BJ (cell line): ENCODE data around the gene EGFLAM. TPM values are rescaled to one million over a fixed set of nuclear protein-coding genes. Genes with fewer than 3 reads are reported as not detected.

Experiments used
- CTCF ChIA-PET: fragments of 350-600 bp; formaldehyde crosslinking; extraction: SDS; loops from one replicate; lab custom pipeline; 2021; ENCODE audit warnings: antibody characterized with exemption, inconsistent platforms; lab: Yijun Ruan, JAX
- POLR2A ChIA-PET: fragments of 300-600 bp; sonication (Branson Sonifier 250); formaldehyde crosslinking; extraction: SDS; loops from one replicate; lab custom pipeline; 2021; ENCODE audit warnings: antibody characterized with exemption; lab: Charles Lee
- DNase-seq: peaks from one replicate; pipeline ENCODE4 v3.0.0-alpha.2; 2011; ENCODE audit warnings: low read depth
- H3K27me3 ChIP-seq: 2 replicates; pipeline ENCODE4 v1.6.0; 2011; ENCODE audit warnings: low read length; ENCODE audit not compliant: control insufficient read depth, insufficient read depth
- H3K36me3 ChIP-seq: 2 replicates; pipeline ENCODE4 v1.5.1; 2011; ENCODE audit warnings: low read length; ENCODE audit not compliant: control insufficient read depth, insufficient read depth
- H3K4me3 ChIP-seq: 2 replicates; pipeline ENCODE4 v1.5.1; 2011; ENCODE audit warnings: low read depth, mild to moderate bottlenecking, control low read depth, low read length
- polyA plus RNA-seq: library from polyadenylated mRNA; depleted of rRNA; stranded (reverse); fragments of >200 nt; gene quantifications from 2 replicates; pipeline ENCODE4 v1.2.3, GENCODE V29; 2011
- TF ChIP-seq, protein P1 (sequence below): IDR thresholded peaks from 2 replicates; pipeline ENCODE4 v1.5.1; 2011; ENCODE audit warnings: low read depth, mild to moderate bottlenecking, control low read depth, inconsistent platforms, low read length, moderate library complexity; ENCODE audit not compliant: insufficient read depth

Gene EGFLAM
- polyA plus RNA-seq, 1 experiment = 3.9 TPM

DNA sequence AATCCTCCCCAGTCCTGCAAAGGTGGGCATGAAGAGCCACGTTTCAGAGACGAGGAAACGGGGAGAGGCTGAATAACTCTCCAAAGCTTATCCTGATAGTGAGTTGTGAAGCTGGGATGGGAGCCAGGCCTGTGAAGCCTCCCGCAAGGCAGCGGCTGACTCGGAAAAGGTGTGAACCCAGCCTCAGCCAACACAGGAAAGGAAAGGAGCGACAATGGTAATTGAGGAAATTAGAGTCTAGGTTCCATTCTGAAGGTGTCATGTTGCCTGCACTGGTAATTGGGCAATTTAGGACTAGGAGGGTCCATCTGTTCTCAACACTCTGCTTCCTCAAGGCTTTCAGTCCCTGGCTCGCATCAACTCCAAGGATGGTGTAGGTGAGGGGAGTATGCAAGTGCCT lies 214.6 kb downstream of the EGFLAM start:
- TF ChIP-seq, protein P1, sequence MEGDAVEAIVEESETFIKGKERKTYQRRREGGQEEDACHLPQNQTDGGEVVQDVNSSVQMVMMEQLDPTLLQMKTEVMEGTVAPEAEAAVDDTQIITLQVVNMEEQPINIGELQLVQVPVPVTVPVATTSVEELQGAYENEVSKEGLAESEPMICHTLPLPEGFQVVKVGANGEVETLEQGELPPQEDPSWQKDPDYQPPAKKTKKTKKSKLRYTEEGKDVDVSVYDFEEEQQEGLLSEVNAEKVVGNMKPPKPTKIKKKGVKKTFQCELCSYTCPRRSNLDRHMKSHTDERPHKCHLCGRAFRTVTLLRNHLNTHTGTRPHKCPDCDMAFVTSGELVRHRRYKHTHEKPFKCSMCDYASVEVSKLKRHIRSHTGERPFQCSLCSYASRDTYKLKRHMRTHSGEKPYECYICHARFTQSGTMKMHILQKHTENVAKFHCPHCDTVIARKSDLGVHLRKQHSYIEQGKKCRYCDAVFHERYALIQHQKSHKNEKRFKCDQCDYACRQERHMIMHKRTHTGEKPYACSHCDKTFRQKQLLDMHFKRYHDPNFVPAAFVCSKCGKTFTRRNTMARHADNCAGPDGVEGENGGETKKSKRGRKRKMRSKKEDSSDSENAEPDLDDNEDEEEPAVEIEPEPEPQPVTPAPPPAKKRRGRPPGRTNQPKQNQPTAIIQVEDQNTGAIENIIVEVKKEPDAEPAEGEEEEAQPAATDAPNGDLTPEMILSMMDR = no peak
- DNase-seq = no peak
- ChIA-PET POLR2A (no interaction called here), CTCF (no interaction called here)
- no peak overlapping the region for H3K4me3 ChIP-seq
- no peaks in the 10 kb centered on the region for H3K27me3 ChIP-seq
- H3K36me3 ChIP-seq = no peaks in the 10 kb centered on the region

DNA sequence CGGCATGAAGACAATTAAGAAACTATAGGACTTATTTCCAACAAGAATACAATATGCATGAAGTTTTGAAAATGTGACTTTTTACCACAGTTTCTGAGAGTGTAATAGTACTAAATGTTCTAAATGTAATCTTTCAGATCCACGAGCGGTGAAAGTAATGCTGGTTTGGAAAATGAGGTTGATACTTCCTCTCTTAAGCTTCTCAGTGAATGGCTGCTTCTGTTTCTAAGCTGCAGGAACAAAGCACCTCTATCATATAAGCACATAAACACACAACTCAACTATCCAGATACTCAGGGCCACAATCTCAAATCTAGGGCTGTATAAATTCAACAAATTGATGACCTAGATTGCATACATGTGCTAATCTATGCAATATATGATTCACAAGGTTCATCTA lies 219.8 kb downstream of the EGFLAM start:
- TF ChIP-seq, protein P1 = no peak
- POLR2A ChIA-PET = interaction anchor here (0.6 kb wide), 1 partner anchor 280 kb away, joined by 4 read pairs; no protein-coding TSS in a partner anchor
- Histone ChIP-seq H3K36me3 (no peaks in the 10 kb centered on the region), H3K4me3 (no peak overlapping the region), H3K27me3 (no peaks in the 10 kb centered on the region)
- no peak for DNase-seq
- CTCF ChIA-PET = interaction anchor here (0.9 to 1.9 kb wide), 4 partner anchors 11 to 474 kb away, joined by 3 to 8 read pairs (median 3); no protein-coding TSS in a partner anchor

DNA sequence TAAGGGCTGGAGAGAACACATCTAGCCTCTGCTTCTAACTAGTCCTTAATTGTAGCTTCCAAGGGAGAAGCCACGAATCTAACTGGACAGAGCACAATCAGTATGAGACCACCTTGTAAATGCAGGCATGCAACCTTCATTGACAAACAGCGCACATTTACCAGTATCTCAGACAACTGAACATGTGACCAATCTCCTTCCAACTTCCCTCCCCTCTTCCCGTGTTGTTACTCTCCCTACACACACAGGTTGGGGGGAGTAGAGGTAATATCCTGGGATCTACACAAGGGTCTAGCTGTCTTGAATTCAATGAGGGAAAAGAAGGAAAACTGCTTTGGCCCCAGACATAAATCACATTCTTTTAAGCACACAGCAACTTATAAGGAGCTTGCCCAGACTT lies 220.5 kb downstream of the EGFLAM start:
- no peak overlapping the region for H3K4me3 ChIP-seq
- TF ChIP-seq, protein P1 = no peak
- CTCF ChIA-PET = interaction anchor here (1.2 to 1.9 kb wide), 3 partner anchors 12 to 473 kb away, joined by 3 to 8 read pairs (median 3); no protein-coding TSS in a partner anchor
- no peaks in the 10 kb centered on the region for H3K36me3 ChIP-seq
- no peak for DNase-seq
- POLR2A ChIA-PET = no interaction called here
- no peaks in the 10 kb centered on the region for H3K27me3 ChIP-seq

DNA sequence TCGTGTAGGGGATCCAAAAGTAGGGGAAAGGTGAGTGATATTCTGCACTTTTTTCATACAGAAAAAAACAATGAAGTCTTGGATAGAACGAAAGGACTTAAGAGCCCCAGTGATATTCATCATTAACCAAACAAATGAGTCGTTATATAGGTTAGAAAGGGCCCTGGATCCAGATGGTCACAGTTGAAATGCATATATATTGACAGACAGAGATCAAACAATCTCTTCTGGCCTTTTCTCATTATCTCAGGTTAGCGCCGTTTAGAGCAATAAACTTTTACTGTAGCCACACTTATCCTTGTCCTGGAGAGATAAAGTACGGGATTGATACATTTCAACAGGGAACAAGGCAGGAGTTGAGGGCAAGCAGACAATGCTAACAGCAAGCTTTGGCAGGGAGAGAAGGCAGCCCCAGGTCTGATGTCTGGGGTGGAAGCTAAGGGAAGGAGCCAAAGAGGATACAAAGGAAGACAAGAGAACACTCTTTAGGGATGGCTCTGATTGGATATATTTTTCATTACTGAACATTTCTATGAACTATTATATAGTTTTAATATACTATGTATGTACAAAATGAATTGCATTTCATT lies 221.1 kb downstream of the EGFLAM start:
- TF ChIP-seq, protein P1 = no peak
- Histone ChIP-seq H3K4me3 (no peak overlapping the region), H3K36me3 (peaks cover 2% of the 10 kb centered on the region; the same call in 1 of the 2 replicates), H3K27me3 (no peaks in the 10 kb centered on the region)
- ChIA-PET CTCF (interaction anchor here (1.2 to 2.0 kb wide), 3 partner anchors 11 to 473 kb away, joined by 3 to 5 read pairs (median 3); no protein-coding TSS in a partner anchor), POLR2A (no interaction called here)
- DNase-seq = no peak

DNA sequence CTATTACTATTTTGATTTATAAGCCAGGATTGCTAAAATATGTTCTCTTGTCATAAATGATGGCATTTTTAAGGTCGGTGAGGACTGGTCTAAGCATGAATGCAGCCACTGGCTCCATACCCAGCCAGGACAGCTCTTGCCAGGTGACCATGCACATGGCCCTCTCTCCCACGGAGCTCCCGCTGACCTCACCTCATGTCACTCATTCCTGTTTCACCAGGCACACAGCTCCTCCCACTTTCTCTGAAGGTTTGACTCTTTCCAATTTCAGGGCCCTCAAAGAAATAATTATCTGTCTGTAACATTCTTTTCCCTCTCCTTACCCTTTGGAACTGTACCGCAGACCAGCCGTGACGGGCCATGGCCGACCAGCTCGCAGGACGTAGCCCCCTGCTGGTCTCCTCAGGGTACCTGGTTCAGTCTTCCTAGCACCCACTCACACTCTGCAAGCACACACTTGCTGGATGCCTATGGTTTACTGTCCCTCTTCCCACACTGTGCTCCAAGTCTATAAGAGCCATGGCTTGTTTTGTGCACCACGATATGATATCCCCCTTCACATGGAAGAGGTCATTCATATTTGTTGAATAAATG lies 225.5 kb downstream of the EGFLAM start:
- Histone ChIP-seq H3K4me3 (no peak overlapping the region), H3K36me3 (peaks cover 2% of the 10 kb centered on the region; the same call in 1 of the 2 replicates), H3K27me3 (no peaks in the 10 kb centered on the region)
- TF ChIP-seq, protein P1 = no peak
- ChIA-PET POLR2A (no interaction called here), CTCF (interaction anchor here (0.6 to 1.4 kb wide), 2 partner anchors 31 to 103 kb away, joined by 3 to 4 read pairs; no protein-coding TSS in a partner anchor)
- no peak for DNase-seq
